Measurements from ENCODE around the gene NFE2L2.

NFE2L2 gene

DNA sequence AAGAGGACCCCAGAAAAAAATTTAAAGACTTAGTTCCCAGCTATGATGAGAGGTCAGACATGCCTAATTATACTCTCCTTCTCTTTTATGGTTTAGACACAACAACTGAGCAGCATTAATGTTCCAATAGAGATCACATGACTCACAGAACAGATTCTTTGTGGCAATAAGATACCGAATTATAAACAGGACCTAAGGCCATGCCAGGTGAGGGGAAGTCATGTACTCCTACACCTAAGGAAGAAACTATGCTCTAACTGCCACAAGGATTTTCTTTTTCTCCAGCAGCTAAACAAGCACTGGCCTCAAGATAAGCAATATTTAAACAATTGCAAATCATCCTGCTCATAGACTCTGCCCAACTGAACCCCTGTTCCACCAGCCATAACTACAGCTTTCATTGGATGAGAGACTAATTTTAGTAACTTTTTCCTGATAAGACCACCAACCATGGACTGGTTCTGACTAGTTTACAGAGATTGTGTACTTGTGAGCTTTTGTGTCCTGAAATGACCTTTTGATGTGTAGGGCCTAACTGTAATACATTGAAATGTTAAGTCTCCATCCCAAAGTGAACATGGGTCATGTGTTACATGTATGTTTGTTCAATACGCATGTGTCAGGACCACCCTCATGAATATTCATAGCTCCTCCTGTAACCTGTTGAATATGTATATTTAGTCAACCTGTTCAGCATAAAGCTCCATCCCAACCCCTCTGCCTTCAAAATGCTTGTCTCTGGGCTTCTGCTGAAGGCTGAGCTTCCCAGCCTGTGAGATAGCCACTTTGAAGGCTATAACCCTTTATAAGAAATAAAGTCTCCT, 21.6 kb upstream of the NFE2L2 start:
- TF ChIP-seq, protein P1, sequence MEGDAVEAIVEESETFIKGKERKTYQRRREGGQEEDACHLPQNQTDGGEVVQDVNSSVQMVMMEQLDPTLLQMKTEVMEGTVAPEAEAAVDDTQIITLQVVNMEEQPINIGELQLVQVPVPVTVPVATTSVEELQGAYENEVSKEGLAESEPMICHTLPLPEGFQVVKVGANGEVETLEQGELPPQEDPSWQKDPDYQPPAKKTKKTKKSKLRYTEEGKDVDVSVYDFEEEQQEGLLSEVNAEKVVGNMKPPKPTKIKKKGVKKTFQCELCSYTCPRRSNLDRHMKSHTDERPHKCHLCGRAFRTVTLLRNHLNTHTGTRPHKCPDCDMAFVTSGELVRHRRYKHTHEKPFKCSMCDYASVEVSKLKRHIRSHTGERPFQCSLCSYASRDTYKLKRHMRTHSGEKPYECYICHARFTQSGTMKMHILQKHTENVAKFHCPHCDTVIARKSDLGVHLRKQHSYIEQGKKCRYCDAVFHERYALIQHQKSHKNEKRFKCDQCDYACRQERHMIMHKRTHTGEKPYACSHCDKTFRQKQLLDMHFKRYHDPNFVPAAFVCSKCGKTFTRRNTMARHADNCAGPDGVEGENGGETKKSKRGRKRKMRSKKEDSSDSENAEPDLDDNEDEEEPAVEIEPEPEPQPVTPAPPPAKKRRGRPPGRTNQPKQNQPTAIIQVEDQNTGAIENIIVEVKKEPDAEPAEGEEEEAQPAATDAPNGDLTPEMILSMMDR (IDR thresholded peaks at IDR 0.05; ENCODE audit: low read depth, low read length, missing control alignments): no peak
- H3K4me3 ChIP-seq (replicated peaks; ENCODE audit: low read depth, low read length): no peak overlapping the region
- no peak for DNase-seq (ENCODE audit: extremely low read depth, low read depth)

DNA sequence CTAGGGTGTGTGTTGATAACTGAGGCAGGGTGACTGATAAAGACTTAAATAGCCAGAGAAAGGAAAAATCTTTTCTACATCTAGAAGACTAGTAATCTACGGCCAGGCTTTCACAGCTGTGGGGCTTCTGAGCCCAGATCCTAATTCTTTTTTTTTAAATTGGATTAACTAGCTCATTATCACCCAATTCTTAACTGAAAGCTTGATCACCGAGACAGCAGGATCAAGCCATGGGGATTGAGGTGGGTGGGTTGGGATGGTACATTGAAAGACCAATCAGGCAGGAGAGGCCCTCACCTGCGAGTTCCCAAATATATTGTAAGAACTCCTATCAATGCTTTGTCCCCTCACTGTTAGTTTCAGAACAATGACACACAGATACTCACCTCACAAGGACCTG, 20.0 kb upstream of the NFE2L2 start:
- DNase-seq (ENCODE audit: extremely low read depth, low read depth): no peak
- TF ChIP-seq, protein P1 (IDR thresholded peaks at IDR 0.05; ENCODE audit: low read depth, low read length, missing control alignments): no peak
- H3K4me3 ChIP-seq (replicated peaks; ENCODE audit: low read depth, low read length): no peak overlapping the region

DNA sequence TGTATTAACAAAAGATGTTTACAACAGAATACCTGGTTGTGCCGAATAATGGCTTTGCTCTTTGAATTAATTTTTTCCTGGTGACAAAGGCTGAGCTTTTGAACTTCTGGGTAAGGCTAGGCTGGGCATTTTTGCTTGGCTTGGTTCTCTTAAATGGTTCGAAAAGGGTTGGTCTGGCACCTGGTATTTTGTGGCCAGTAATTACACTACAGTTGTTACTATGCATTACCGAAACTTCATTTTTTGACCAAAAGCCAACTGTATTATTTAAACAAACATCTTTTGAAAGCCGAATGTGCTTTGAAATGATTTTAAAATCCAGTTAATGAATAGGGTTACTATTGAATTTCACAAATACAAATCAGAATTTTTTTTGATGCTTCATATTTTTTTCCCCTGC, 19.4 kb upstream of the NFE2L2 start:
- TF ChIP-seq, protein P1 (IDR thresholded peaks at IDR 0.05; ENCODE audit: low read depth, low read length, missing control alignments): no peak
- no peak for DNase-seq (ENCODE audit: extremely low read depth, low read depth)

DNA sequence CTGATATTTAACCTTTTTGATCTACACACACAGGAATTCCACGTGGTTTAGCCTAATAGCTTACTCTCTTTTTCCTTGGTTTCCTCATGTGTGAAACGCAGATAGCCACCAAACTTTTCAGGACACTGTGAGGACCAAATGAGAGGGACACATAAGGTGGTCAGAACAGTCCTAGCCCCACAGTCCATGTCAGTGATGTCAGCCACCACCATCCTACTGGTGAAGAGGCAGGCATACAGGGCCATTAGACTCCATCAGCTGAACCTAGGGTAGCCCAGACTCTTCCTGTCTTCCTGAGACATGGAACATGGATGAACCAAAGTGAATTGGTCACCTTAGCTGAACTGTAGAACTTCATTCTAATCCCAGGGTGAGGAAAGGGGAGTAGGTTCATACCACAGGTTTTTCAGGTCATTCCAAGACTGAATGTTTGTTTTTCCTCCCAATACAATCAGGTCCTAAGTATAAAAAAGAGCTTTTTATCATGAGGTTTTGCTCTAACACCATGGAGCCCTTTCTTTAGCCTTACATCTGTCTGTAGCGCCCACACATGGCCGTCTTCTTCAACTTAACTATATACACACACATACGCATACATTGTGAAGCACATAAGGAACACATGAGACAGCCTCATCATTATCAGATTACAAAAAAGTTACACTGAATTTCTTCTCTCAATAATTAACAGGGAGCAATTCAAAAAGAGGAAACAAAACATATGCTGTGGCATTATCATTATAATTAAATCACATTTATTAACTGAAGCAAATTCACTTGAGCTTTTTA, 18.5 kb upstream of the NFE2L2 start:
- H3K4me3 ChIP-seq (replicated peaks; ENCODE audit: low read depth, low read length): no peak overlapping the region
- no peak for DNase-seq (ENCODE audit: extremely low read depth, low read depth)

More for the DNA sequence above, 19.4 kb upstream of the NFE2L2 start:
- no peak overlapping the region for H3K4me3 ChIP-seq (replicated peaks; ENCODE audit: low read depth, low read length)

DNA sequence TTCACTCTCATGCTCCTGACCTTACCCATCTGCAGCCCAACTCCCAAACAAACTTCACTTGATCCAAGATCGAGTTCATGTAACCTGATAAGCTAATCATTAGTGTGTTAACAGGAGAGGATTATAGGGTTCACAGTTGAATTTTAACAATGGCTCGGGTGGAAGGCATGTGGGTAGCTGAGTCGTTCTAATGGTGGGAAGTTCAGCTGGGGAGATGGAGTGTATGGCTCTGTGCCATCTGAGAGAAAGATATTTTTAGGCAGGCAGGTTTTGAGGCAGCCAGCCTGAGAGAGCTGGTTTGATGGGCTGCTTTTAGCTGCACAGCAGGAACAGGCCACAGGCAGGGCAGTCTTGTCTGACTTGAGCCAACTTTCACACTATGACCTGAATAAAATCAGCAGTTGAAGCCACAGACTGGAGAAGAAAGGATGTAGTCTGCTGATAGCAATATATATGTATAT, 17.7 kb upstream of the NFE2L2 start:
- H3K4me3 ChIP-seq (replicated peaks; ENCODE audit: low read depth, low read length): no peak overlapping the region
- TF ChIP-seq, protein P1 (IDR thresholded peaks at IDR 0.05; ENCODE audit: low read depth, low read length, missing control alignments): no peak
- DNase-seq (ENCODE audit: extremely low read depth, low read depth): peak; percentile 24

More for the DNA sequence above, 18.5 kb upstream of the NFE2L2 start:
- TF ChIP-seq, protein P1 (IDR thresholded peaks at IDR 0.05; ENCODE audit: low read depth, low read length, missing control alignments): no peak

DNA sequence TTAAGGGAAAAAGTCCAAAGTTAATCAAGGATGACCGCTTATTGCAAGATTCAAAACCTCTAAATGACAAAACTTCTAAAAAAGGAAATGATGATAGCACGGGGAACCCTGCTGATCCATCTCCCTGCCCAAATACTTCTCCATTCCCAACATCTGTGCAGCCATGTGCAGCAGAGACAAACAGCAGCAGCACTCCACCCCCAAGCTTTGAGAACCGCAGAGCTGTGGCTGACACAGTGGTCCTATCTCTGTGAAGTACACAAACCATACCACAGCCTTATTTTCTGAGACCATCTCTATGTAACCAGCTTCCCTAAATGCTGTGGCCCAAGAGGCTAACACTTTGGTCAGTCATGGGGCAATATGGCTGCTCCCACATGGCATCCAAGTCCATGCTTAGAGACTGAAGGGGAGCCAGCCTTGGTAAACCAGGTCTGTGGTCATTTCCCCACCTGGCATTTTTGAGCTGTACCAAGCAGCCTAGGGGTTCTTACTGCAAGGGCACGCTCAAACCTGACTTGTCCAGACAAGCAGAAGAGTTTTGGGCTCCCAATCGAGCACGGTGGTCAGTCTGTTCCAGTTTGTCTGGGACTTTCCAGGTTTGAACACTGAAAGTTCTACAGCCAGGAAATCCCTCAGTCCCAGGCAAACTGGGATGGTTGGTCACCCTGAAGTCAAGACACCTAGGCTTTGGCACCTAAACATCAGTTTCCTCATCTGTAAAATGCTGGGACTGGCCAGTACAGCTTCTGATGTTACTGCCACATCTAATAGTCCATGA, 17.1 kb upstream of the NFE2L2 start:
- no peak overlapping the region for H3K4me3 ChIP-seq (replicated peaks; ENCODE audit: low read depth, low read length)
- TF ChIP-seq, protein P1 (IDR thresholded peaks at IDR 0.05; ENCODE audit: low read depth, low read length, missing control alignments): no peak
- DNase-seq (ENCODE audit: extremely low read depth, low read depth): no peak
